ENCODE data around the gene ADPRHL1.
"Not testable (repeated sequence)": the region's sequence is repeated elsewhere in the genome, so short reads cannot be mapped to it uniquely, and the experiment has no call there.

Gene ADPRHL1

GRCh38 chr13:113399755-113400149, 53.5 kb downstream of the ADPRHL1 start:
- DNase-seq, result no peak

- DNase-seq, result no peak
Measured at GRCh38 chr13:113398963-113399754, 54.1 kb downstream of the ADPRHL1 start.

GRCh38 chr13:113397608-113398425, 55.5 kb downstream of the ADPRHL1 start:
- no peak for DNase-seq

GRCh38 chr13:113394339-113394640, 59.0 kb downstream of the ADPRHL1 start:
- no peak for DNase-seq

GRCh38 chr13:113393563-113394338, 59.5 kb downstream of the ADPRHL1 start:
- DNase-seq, result peak; percentile 67

- no peak for DNase-seq
Measured at GRCh38 chr13:113393226-113393562, 60.1 kb downstream of the ADPRHL1 start.

GRCh38 chr13:113390874-113391497, 62.3 kb downstream of the ADPRHL1 start:
- DNase-seq, result no peak

- not testable (repeated sequence) for DNase-seq
Measured at GRCh38 chr13:113389586-113389985, 63.7 kb downstream of the ADPRHL1 start.

- DNase-seq, result no peak
Measured at GRCh38 chr13:113387396-113387795, 65.9 kb downstream of the ADPRHL1 start.

- no peak for DNase-seq
Measured at GRCh38 chr13:113383089-113383488, 70.2 kb downstream of the ADPRHL1 start.

GRCh38 chr13:113382542-113382941, 70.7 kb downstream of the ADPRHL1 start:
- not testable (repeated sequence) for DNase-seq

- DNase-seq, result no peak
Measured at GRCh38 chr13:113378825-113379224, 74.5 kb downstream of the ADPRHL1 start.

GRCh38 chr13:113374511-113375175, 78.6 kb downstream of the ADPRHL1 start:
- no peak for DNase-seq

GRCh38 chr13:113373811-113374485, 79.3 kb downstream of the ADPRHL1 start:
- no peak for DNase-seq

- DNase-seq, result not testable (repeated sequence)
Measured at GRCh38 chr13:113371701-113372100, 81.6 kb downstream of the ADPRHL1 start.

GRCh38 chr13:113371061-113371460, 82.2 kb downstream of the ADPRHL1 start:
- DNase-seq, result no peak

GRCh38 chr13:113369881-113370280, 83.4 kb downstream of the ADPRHL1 start:
- DNase-seq, result no peak

- DNase-seq, result no peak
Measured at GRCh38 chr13:113369189-113369588, 84.1 kb downstream of the ADPRHL1 start.

GRCh38 chr13:113368353-113368752, 84.9 kb downstream of the ADPRHL1 start:
- DNase-seq, result not testable (repeated sequence)

- no peak for DNase-seq
Measured at GRCh38 chr13:113367771-113368170, 85.5 kb downstream of the ADPRHL1 start.

GRCh38 chr13:113367020-113367560, 86.2 kb downstream of the ADPRHL1 start:
- DNase-seq, result no peak

Data from CD4-positive, alpha-beta T cell treated with Interleukin-4 for 4 hours (primary cell).